Measurements from ENCODE around the gene ADIRF. TPM values are rescaled to one million over a fixed set of nuclear protein-coding genes. Genes with fewer than 3 reads are reported as not detected.

Gene ADIRF
- total and polyA plus RNA-seq, 2 donors (not counting 1 experiment from before 2014, with no cell fraction given), result not detected

DNA sequence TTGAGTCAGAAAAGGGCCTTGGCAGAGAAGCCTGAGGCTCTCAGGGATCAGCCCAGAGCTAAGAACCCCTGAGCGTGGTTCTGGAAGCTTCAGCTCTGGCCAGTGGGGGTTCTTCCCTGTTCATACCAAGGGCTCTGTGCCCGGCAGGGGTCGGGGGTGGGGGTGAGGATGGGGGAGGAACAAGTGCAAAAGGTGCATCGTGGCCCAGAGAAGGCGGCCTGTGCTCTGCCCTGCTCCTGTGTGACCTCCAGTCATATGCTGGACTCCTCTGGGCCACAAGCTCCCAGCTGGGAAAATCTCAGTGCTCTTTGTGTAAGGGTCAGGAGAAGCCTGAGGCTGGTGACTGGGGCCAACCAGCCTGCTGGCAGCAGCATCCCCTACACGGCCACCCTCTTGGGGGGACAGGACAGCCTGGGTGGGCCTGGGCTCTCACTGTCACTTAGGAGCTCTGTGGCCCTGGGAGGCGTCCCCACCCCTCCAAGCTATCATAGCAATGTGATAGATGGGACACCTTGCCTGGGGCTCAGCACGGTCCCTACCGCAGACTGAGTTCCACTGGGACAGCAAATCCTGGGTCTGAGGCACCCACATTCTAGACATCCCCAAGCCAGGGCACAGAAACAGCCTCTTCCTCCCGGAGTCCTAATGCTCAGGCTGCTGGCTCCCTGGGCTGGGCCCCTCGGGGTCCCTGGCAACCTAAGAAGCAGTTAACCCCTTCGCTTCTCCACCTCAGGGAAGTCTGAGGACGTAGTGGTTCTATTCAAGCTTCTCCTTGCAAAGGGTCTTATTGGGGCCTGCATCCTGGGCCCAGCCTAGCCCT is 13.4 kb upstream of the ADIRF start:
- H3K9me3 ChIP-seq (ENCODE audit: control extremely low read depth in 1 of 3, control insufficient read depth in 2 of 3, insufficient read depth in 1 of 3, low read length in 2 of 3), result peaks cover 0 to 24% (median 6%) of the 10 kb centered on the region in 3 donors
- H3K4me3 Mint-ChIP-seq, result no peak overlapping the region
- H3K4me1 Mint-ChIP-seq, result no peaks in the 10 kb centered on the region
- no peaks in the 10 kb centered on the region for H3K27me3 Mint-ChIP-seq
- no peak overlapping the region for H3K9ac ChIP-seq (ENCODE audit: low read length)
- no peaks in the 10 kb centered on the region for H3K36me3 ChIP-seq (replicated peaks in 1 of 2; ENCODE audit: control extremely low read depth in 1 of 2, control insufficient read depth in 1 of 2, extremely low read depth in 1 of 2, insufficient read depth in 2 of 2, low read length in 1 of 2)
- TF ChIP-seq, protein P1, sequence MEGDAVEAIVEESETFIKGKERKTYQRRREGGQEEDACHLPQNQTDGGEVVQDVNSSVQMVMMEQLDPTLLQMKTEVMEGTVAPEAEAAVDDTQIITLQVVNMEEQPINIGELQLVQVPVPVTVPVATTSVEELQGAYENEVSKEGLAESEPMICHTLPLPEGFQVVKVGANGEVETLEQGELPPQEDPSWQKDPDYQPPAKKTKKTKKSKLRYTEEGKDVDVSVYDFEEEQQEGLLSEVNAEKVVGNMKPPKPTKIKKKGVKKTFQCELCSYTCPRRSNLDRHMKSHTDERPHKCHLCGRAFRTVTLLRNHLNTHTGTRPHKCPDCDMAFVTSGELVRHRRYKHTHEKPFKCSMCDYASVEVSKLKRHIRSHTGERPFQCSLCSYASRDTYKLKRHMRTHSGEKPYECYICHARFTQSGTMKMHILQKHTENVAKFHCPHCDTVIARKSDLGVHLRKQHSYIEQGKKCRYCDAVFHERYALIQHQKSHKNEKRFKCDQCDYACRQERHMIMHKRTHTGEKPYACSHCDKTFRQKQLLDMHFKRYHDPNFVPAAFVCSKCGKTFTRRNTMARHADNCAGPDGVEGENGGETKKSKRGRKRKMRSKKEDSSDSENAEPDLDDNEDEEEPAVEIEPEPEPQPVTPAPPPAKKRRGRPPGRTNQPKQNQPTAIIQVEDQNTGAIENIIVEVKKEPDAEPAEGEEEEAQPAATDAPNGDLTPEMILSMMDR (IDR thresholded peaks at IDR 0.05), result no peak
- TF ChIP-seq EZH2 (IDR thresholded peaks at IDR 0.05; ENCODE audit: borderline replicate concordance, insufficient read depth, low read depth, low read length, poor library complexity, severe bottlenecking), result no peak
- H3K9me3 Mint-ChIP-seq (ENCODE audit: insufficient read depth), result peaks cover 7% of the 10 kb centered on the region
- no peak overlapping the region for H3K27ac Mint-ChIP-seq
- no peak overlapping the region for H3K27ac ChIP-seq (ENCODE audit: low read length in 2 of 2)
- no peaks in the 10 kb centered on the region for H3K79me2 ChIP-seq (ENCODE audit: control insufficient read depth, insufficient read depth, low read length)
- H4K20me1 ChIP-seq (ENCODE audit: control insufficient read depth, insufficient read depth, low read length, poor library complexity, severe bottlenecking), result no peaks in the 10 kb centered on the region
- ChIA-PET POLR2A (no interaction called here), CTCF (no interaction called here)
- H3K4me2 ChIP-seq (replicated peaks; ENCODE audit: low read depth, low read length, poor library complexity, severe bottlenecking), result no peak overlapping the region
- no peak for ATAC-seq (ENCODE audit: low read depth)
- no peaks in the 10 kb centered on the region for H3K4me1 ChIP-seq (ENCODE audit: control insufficient read depth in 2 of 2, insufficient read depth in 2 of 2, low read length in 2 of 2)
- intact Hi-C loops (cut with micrococcal nuclease), result no loop called here
- no peak overlapping the region for H3K4me3 ChIP-seq (ENCODE audit: control extremely low read depth in 1 of 5, extremely low read depth in 1 of 5, insufficient read depth in 1 of 5, low read depth in 2 of 5, low read length in 4 of 5)
- DNase-seq, result no peak
- H2AFZ ChIP-seq (ENCODE audit: insufficient read depth, low read depth, low read length, poor library complexity, severe bottlenecking), result no peak overlapping the region
- WGBS (ENCODE audit: insufficient coverage), result 94% methylated on average over 12 of the region's 13 CpGs
- H3K27me3 ChIP-seq (replicated peaks in 1 of 4; ENCODE audit: control extremely low read depth in 1 of 4, control insufficient read depth in 3 of 4, insufficient read depth in 4 of 4, low read length in 3 of 4), result no peaks in the 10 kb centered on the region

DNA sequence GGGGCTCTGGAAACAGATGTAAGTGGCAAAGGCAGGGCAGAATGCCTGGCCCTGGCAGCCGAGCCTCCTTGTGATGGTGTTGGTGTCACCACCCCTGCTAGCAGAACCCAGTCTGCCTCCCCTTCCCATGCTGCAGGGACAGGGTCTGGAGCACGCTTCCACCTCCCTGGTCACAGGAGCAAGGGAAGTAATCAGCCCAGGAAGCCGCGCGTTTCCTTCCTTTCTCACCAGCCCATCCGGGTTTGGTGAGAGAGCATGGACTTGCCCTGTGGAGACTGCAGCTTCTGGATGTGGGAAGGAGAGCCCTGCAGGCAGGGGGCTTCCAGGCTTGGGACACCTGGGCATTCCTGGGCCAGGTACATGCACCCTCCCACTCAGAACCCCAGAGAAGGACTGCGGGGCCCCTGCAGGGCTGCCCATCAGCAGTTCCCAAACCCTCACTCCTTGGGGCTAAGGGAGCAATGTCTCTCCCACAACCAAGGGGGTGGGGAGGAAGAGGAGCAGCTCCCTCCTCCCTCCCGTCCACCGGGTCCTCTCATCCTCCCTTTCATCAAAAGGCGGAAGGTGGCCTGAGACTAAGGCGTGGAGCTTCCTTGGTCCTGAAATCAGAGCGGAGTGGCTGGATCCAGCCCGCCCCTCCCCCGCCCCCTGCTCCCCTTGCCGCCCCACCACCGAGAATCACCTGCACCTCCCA is 12.6 kb upstream of the ADIRF start:
- no peaks in the 10 kb centered on the region for H3K79me2 ChIP-seq (ENCODE audit: control insufficient read depth, insufficient read depth, low read length)
- CTCF ChIA-PET, result no interaction called here
- intact Hi-C loops (cut with micrococcal nuclease), result no loop called here

More for the DNA sequence above, 12.6 kb upstream of the ADIRF start:
- WGBS (ENCODE audit: insufficient coverage), result 53% methylated on average over 4 of the region's 16 CpGs
- H3K9me3 Mint-ChIP-seq (ENCODE audit: insufficient read depth), result peaks cover 7% of the 10 kb centered on the region
- ATAC-seq (ENCODE audit: low read depth) (no peak), DNase-seq (no peak)
- no peak overlapping the region for H3K27ac ChIP-seq (ENCODE audit: low read length in 2 of 2)
- no peaks in the 10 kb centered on the region for H3K27me3 Mint-ChIP-seq
- H3K4me1 ChIP-seq (ENCODE audit: control insufficient read depth in 2 of 2, insufficient read depth in 2 of 2, low read length in 2 of 2), result no peaks in the 10 kb centered on the region
- H2AFZ ChIP-seq (ENCODE audit: insufficient read depth, low read depth, low read length, poor library complexity, severe bottlenecking), result no peak overlapping the region
- H3K4me2 ChIP-seq (replicated peaks; ENCODE audit: low read depth, low read length, poor library complexity, severe bottlenecking), result no peak overlapping the region
- no peaks in the 10 kb centered on the region for H3K4me1 Mint-ChIP-seq
- H4K20me1 ChIP-seq (ENCODE audit: control insufficient read depth, insufficient read depth, low read length, poor library complexity, severe bottlenecking), result no peaks in the 10 kb centered on the region
- POLR2A ChIA-PET, result no interaction called here
- no peak overlapping the region for H3K4me3 ChIP-seq (ENCODE audit: control extremely low read depth in 1 of 5, extremely low read depth in 1 of 5, insufficient read depth in 1 of 5, low read depth in 2 of 5, low read length in 4 of 5)
- TF ChIP-seq, protein P1 (IDR thresholded peaks at IDR 0.05), result no peak
- TF ChIP-seq EZH2 (IDR thresholded peaks at IDR 0.05; ENCODE audit: borderline replicate concordance, insufficient read depth, low read depth, low read length, poor library complexity, severe bottlenecking), result no peak
- H3K27ac Mint-ChIP-seq, result no peak overlapping the region
- no peak overlapping the region for H3K4me3 Mint-ChIP-seq
- H3K36me3 ChIP-seq (replicated peaks in 1 of 2; ENCODE audit: control extremely low read depth in 1 of 2, control insufficient read depth in 1 of 2, extremely low read depth in 1 of 2, insufficient read depth in 2 of 2, low read length in 1 of 2), result no peaks in the 10 kb centered on the region
- no peak overlapping the region for H3K9ac ChIP-seq (ENCODE audit: low read length)
- H3K9me3 ChIP-seq (ENCODE audit: control extremely low read depth in 1 of 3, control insufficient read depth in 2 of 3, insufficient read depth in 1 of 3, low read length in 2 of 3), result peaks cover 0 to 24% (median 6%) of the 10 kb centered on the region in 3 donors
- peaks cover 0 to 3% (median 0%) of the 10 kb centered on the region in 4 experiments for H3K27me3 ChIP-seq (replicated peaks in 1 of 4; ENCODE audit: control extremely low read depth in 1 of 4, control insufficient read depth in 3 of 4, insufficient read depth in 4 of 4, low read length in 3 of 4)

All from B cell (primary cell).